RWPE1 (cell line): ENCODE results near the gene ZBTB45.

ENCODE experiments used
- CTCF ChIA-PET: fragments of 350-600 bp; sonication (Branson Sonifier 250); formaldehyde crosslinking; extraction: SDS; loops from one replicate; lab custom pipeline; 2021; lab: Yijun Ruan, JAX
- POLR2A ChIA-PET: fragments of 400-600 bp; formaldehyde crosslinking; extraction: SDS; loops from one replicate; lab custom pipeline; 2020; ENCODE audit warnings: antibody characterized with exemption; ENCODE audit not compliant: low non-redundant PET; lab: Yijun Ruan, JAX
- DNase-seq: peaks from one replicate; pipeline ENCODE4 v3.0.0; 2012; ENCODE audit warnings: low spot score
- H3K27ac ChIP-seq: fragments of 450-650 bp; 2 replicates; pipeline ENCODE4 v1.5.1; 2017
- CTCF ChIP-seq: fragments of 450-650 bp; conservative IDR thresholded peaks from 2 replicates; pipeline ENCODE4 v1.5.1; 2017; ENCODE audit warnings: low read depth, mild to moderate bottlenecking

Gene ZBTB45

GRCh38 chr19:58551123-58551497, 31.5 kb upstream of the ZBTB45 start:
- DNase-seq, result no peak
- ChIA-PET CTCF (no interaction called here), POLR2A (no interaction called here)
- H3K27ac ChIP-seq, result peak overlapping the region; percentile 27
- no peak for TF ChIP-seq CTCF

- no peak for DNase-seq
- ChIA-PET POLR2A (no interaction called here), CTCF (no interaction called here)
- no peak for TF ChIP-seq CTCF
- H3K27ac ChIP-seq, result peak overlapping the region; percentile 54
Observed at GRCh38 chr19:58550362-58551122, 30.9 kb upstream of the ZBTB45 start.

GRCh38 chr19:58549664-58550361, 30.2 kb upstream of the ZBTB45 start:
- ChIA-PET POLR2A (no interaction called here), CTCF (no interaction called here)
- H3K27ac ChIP-seq, result peak overlapping the region; percentile 54
- DNase-seq, result no peak
- TF ChIP-seq CTCF, result no peak

GRCh38 chr19:58548859-58549663, 29.5 kb upstream of the ZBTB45 start:
- CTCF ChIA-PET, result no interaction called here
- no peak for DNase-seq
- no peak for TF ChIP-seq CTCF
- POLR2A ChIA-PET, result no interaction called here
- H3K27ac ChIP-seq, result peak overlapping the region; percentile 54

GRCh38 chr19:58547323-58548312, 28.0 kb upstream of the ZBTB45 start:
- TF ChIP-seq CTCF, result no peak
- no peak for DNase-seq
- ChIA-PET CTCF (no interaction called here), POLR2A (no interaction called here)
- peak overlapping the region; percentile 54 for H3K27ac ChIP-seq
